H54 (cell line): ENCODE measurements around the gene SLC7A10.

Source experiments
- DNase-seq: peaks from one replicate; pipeline ENCODE4 v3.0.0; 2011; ENCODE audit warnings: low spot score, mixed read lengths; ENCODE audit not compliant: insufficient read length
- FAIRE-seq: peaks from 3 replicates; lab custom pipeline; 2011; peaks lifted over from hg19 to GRCh38; lab: Jason Lieb, UNC
- POLR2A ChIP-seq: IDR thresholded peaks from 2 replicates; pipeline ENCODE4 v1.6.1; 2011; ENCODE audit warnings: low read depth, mild to moderate bottlenecking, low read length

The SLC7A10 gene

DNA sequence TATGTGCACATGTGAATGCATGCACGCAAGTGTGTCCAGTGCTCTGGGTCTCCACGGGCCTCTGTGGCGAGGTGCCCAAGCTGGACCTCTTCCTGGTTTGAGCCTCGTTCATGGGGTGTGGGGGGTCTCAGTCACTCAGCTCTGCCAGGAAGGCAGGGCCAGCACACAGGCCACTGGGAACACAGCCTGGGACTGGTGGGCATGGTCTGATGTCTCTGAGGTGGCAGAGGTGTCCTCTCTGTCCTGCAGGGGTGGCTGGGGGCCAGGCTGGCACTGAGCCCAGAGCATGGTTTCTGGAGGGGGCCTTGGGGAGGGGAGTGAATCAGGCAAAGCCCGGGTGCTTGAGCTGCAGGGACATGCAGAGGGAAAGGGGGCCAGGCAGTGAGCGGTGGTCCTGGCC is 22.1 kb downstream of the SLC7A10 start:
- DNase-seq (no peak), FAIRE-seq (no peak)
- no peak for TF ChIP-seq POLR2A

DNA sequence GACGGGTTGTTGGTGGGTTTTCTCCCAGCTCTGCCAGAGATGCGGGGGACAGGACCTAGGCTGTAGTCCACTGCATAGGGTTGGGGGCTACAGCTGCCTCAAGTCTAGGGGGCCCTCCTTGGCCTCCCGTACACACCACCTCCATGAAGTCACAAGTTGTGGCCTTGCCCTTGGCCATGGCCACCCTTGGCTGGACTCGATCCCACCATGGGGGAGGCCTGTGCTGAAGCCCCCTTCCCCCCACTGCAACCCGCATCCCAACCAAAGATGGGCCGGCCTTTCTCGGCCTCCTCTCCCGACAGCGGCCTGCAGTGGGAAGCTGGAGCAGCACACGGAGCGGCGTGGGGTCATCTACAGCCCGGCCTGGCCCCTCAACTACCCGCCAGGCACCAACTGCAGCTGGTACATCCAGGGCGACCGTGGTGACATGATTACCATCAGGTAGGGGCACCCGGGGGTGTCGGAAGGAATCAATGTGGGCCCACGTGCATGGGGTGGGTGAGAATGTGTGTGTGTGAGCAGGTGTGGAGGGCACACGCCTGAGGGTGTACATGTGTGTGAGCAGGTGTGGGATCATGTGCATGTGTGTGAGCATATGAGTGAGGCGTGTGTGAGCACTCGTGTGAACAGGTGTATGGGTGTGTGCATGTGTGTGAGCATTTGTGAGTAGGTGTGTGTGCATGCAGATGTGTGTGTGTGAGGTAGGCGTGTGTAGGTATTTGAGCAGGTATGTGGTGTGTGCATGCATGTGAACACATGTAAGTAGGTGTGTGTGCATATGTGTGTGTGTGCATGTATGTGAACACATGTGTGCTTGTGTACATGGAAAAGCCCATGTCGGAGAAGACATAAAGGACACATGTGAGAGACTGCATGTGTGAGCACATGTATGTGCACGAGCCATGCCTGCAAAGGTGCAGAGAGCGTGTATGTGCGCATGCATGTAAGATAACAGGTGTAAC is 22.8 kb downstream of the SLC7A10 start:
- FAIRE-seq (no peak), DNase-seq (no peak)
- TF ChIP-seq POLR2A, result no peak

GRCh38 chr19:33201886-33202545 is 23.6 kb downstream of the SLC7A10 start:
- no peak for DNase-seq
- FAIRE-seq, result no peak
- no peak for TF ChIP-seq POLR2A

DNA sequence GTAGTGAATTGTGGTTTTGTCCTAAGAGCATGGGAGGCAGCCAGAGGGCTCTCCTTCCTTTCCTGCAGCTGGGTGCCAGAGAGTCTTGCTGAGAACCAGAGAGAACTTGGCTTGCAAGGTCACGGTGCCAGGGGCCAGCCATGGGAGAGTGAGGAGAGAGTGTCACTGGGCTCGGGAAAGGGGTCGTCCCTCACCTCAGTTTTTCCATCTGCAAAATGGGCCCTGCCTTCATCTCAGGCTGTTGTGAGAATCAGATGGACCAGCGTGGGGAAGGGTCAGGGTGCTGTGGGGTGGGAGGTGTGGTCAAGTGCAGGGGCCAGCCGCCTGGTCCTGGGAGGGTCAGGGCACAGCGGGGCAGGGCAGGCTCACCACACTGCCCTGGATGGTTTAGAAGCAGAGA is 24.2 kb downstream of the SLC7A10 start:
- no peak for FAIRE-seq
- no peak for DNase-seq
- no peak for TF ChIP-seq POLR2A

GRCh38 chr19:33199441-33200265 is 26.0 kb downstream of the SLC7A10 start:
- TF ChIP-seq POLR2A, result no peak
- no peak for DNase-seq
- no peak for FAIRE-seq

- FAIRE-seq, result no peak
- no peak for DNase-seq
- TF ChIP-seq POLR2A, result no peak
Observed at GRCh38 chr19:33198169-33198568, 27.5 kb downstream of the SLC7A10 start.

GRCh38 chr19:33197591-33198000 is 28.1 kb downstream of the SLC7A10 start:
- no peak for TF ChIP-seq POLR2A
- FAIRE-seq, result no peak
- DNase-seq, result no peak

GRCh38 chr19:33196446-33197193 is 29.0 kb downstream of the SLC7A10 start:
- no peak for TF ChIP-seq POLR2A
- no peak for FAIRE-seq
- no peak for DNase-seq

DNA sequence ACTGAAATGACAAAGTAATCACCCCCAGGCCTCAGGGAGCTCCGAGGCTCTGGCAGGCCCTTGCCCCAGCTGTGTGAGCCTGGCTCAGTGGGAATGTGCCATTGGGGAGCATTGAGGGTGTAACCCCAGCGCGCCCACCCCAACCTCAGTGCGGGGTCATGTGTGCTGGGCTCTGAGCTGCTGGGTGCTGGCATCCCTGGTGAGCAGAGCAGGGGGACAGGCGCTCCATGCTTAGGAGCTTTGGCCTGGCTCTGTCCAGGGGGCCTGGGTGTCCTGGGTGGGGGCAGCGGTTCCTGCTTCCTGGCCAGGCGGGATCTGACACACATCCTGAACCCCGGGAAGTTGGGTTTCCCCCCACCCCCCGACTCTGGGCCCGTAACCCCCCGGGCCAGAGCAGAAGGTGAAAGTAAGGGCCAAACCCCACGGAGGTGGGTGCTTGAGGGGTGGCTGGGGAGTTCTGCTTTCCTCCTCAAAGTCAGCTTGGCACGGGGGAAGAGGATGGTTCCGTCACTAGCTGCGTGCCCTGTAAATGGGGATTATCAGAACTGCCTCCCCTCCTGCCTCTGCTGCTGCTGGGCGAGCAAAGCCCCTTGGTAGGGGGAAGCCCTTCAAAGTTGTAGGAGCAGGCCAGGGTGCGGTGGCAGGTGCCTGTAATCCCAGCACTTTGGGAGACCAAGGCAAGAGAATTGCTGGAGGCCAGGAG is 29.9 kb downstream of the SLC7A10 start:
- FAIRE-seq, result no peak
- TF ChIP-seq POLR2A, result no peak

DNA sequence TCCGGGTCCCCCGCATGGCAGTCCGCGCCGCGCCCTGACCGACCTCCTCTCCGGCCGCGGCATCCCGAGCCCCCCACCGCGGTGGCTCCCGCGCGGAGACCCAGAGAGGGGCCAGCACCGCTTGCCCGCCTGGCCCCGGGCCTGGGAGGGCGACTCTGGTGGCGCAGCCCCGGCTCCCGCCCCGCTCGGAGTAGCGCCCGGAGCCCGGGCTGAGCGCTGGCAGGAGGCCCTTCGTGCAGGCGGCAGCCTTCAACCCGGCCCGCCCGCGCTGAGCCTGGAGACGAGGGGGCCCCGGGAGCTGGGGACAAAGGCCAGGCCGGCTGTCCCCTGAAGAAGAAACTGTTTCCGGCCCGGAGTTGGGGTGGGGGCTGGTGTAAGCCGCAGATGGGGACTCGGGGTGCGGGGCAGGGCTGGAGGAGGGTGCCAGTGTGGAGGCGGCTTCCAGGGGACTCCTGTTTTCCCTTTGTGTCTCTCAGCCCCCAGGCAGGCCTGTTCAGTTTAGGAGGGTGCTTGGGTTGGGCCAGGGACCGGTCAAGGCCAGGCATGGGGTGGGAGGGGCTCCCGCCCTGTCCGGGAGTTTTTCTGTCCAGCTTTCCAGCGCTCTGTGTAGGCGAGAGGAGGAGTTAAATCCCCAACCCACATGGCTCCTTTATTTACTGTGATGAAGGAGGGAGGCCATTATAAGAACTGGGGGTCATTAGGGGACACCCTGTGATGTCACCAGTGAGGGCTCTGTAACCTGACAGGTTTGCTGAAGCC is 30.6 kb downstream of the SLC7A10 start:
- no peak for DNase-seq
- no peak for FAIRE-seq
- TF ChIP-seq POLR2A, result no peak

More for the DNA sequence above, 29.9 kb downstream of the SLC7A10 start:
- no peak for DNase-seq

DNA sequence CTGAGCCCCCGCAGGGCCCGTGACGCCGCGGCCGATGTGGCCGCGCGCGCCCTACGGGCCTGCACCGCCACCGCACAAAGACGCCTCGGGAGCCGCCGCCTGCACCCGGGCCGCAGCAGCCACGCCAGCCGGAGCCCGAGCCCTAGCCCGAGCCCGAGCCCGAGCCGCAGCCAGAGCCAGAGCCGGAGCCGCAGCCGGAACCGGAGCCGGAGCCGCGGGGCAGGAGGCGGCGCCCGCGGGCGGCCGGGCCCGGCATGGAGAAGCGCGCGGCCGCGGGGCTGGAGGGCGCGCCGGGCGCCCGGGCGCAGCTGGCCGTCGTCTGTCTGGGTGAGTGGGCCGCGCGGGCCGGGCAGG is 31.1 kb downstream of the SLC7A10 start:
- DNase-seq, result no peak
- FAIRE-seq, result no peak
- TF ChIP-seq POLR2A, result no peak

DNA sequence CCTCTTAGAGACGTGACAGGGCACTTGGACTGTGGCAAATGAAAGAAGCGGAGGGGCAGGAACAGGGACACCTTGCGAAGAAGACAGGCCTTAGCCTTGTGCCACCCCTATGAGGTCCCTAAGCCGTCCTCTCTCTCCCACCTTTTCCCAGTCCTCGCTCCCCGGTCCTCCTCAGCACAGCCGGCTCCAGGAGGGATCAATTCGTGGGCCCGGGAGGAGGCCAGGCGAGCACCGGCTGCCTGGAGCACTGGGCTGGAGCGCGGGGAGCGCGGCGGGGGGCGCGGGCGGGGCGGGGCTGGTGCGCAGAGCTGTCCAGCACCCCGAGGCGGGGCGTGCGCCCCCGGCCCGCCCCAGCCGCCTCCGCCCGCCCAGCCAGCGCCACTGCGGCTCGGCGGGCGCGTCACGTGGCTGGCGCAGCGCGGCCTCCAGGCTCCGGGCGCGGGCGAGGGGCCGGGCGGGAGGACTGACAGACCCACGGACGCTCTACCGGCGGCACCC is 31.7 kb downstream of the SLC7A10 start, which contains the start of gene LRP3:
TSS of gene LRP3 (plus strand) at position 466 of the 498 bp plus-strand sequence. CDS start 456 bp downstream, outside the sequence.
- TF ChIP-seq POLR2A, result peak; percentile 32; the same call in 1 of the 2 replicates
- FAIRE-seq (no peak), DNase-seq (no peak)
